ENCODE data around the gene SYT17. TPM values are rescaled to one million over a fixed set of nuclear protein-coding genes. Genes with fewer than 3 reads are reported as not detected.

SYT17 gene
- total RNA-seq, 4 donors from 2014 or later, result 0.29 to 4.4 (median 2.2) TPM

GRCh38 chr16:19172098-19172780, 4.2 kb downstream of the SYT17 start:
- Histone ChIP-seq H3K4me3 (no peak overlapping the region), H3K4me1 (peaks cover 0 to 12% of the 10 kb centered on the region in 2 donors), H3K27me3 (peaks cover 0 to 7% of the 10 kb centered on the region in 2 donors), H3K27ac (no peak overlapping the region), H3K36me3 (no peaks in the 10 kb centered on the region), H3K9me3 (no peaks in the 10 kb centered on the region)
- intact Hi-C loops (cut with DNase I; ENCODE audit: low total_unique reads), result loop anchor here (10.0 kb wide), 1 partner anchor 87 kb away; no protein-coding TSS in a partner anchor
- TF ChIP-seq CTCF (IDR thresholded peaks at IDR 0.05) (no peak), POLR2A (IDR thresholded peaks at IDR 0.05) (no peak)
- DNase-seq, result no peak

- peaks cover 0 to 11% of the 10 kb centered on the region in 2 donors for H3K4me1 ChIP-seq
- intact Hi-C loops (cut with DNase I; ENCODE audit: low total_unique reads), result loop anchor here (10.0 kb wide), 1 partner anchor 88 kb away; no protein-coding TSS in a partner anchor
- no peaks in the 10 kb centered on the region for H3K36me3 ChIP-seq
- no peak overlapping the region for H3K4me3 ChIP-seq
- H3K27me3 ChIP-seq, result peaks cover 0 to 3% of the 10 kb centered on the region in 2 donors
- no peak for DNase-seq
- H3K9me3 ChIP-seq, result no peaks in the 10 kb centered on the region
- H3K27ac ChIP-seq, result no peak overlapping the region
- TF ChIP-seq CTCF (IDR thresholded peaks at IDR 0.05) (no peak), POLR2A (IDR thresholded peaks at IDR 0.05) (no peak)
Measured at GRCh38 chr16:19173059-19173458, 5.0 kb downstream of the SYT17 start.

- H3K27me3 ChIP-seq, result no peaks in the 10 kb centered on the region
- H3K4me1 ChIP-seq, result peaks cover 0 to 3% of the 10 kb centered on the region in 2 donors
- no peak for DNase-seq
- H3K9me3 ChIP-seq, result no peaks in the 10 kb centered on the region
- TF ChIP-seq POLR2A (IDR thresholded peaks at IDR 0.05), result no peak
- TF ChIP-seq CTCF (IDR thresholded peaks at IDR 0.05), result no peak
- H3K36me3 ChIP-seq, result no peaks in the 10 kb centered on the region
- intact Hi-C loops (cut with DNase I; ENCODE audit: low total_unique reads), result loop anchor here (10.0 kb wide), 1 partner anchor 89 kb away; no protein-coding TSS in a partner anchor
- no peak overlapping the region for H3K4me3 ChIP-seq
- no peak overlapping the region for H3K27ac ChIP-seq
Measured at GRCh38 chr16:19173649-19174383, 5.8 kb downstream of the SYT17 start.

GRCh38 chr16:19174478-19174877, 6.4 kb downstream of the SYT17 start:
- Histone ChIP-seq H3K9me3 (no peaks in the 10 kb centered on the region), H3K27ac (no peak overlapping the region), H3K27me3 (no peaks in the 10 kb centered on the region), H3K4me1 (no peaks in the 10 kb centered on the region), H3K36me3 (no peaks in the 10 kb centered on the region), H3K4me3 (no peak overlapping the region)
- TF ChIP-seq CTCF (IDR thresholded peaks at IDR 0.05), result no peak
- no peak for TF ChIP-seq POLR2A (IDR thresholded peaks at IDR 0.05)
- no peak for DNase-seq
- intact Hi-C loops (cut with DNase I; ENCODE audit: low total_unique reads), result loop anchor here (10.0 kb wide), 1 partner anchor 90 kb away; no protein-coding TSS in a partner anchor
